ENCODE results near the gene FRMD4A. TPM values are rescaled to one million over a fixed set of nuclear protein-coding genes. Genes with fewer than 3 reads are reported as not detected.

FRMD4A gene
- total RNA-seq, 1 experiment from 2014 or later, result 7.1 TPM

DNA sequence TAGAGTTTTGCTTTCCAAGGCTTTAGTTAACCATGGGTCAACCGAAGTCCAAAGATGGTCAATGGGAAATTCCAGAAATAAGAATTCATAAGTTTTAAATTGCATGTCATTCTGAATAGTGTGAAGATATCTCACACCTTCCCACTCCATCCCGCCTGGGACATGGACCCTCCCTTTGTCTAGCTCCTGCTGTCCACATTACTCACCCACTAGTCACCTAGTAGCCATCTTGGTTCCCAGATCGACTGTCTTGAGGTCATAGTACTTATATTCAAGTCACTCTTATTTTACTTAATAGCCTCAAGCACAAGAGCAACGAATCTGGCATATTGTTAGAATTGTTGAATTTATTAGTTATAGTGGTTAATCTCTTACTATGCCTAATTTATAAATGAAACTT lies 377.4 kb downstream of the FRMD4A start:
- CTCF ChIA-PET, result no interaction called here
- BruUV-seq (replicated peaks), result no TSS peak
- H3K9ac ChIP-seq (ENCODE audit: low read length), result no peak overlapping the region
- no peaks in the 10 kb centered on the region for H4K20me1 ChIP-seq (ENCODE audit: low read length)
- no peak overlapping the region for H3K27ac ChIP-seq (ENCODE audit: low read length)
- no peak overlapping the region for H3K4me2 ChIP-seq (ENCODE audit: low read length)
- H3K79me2 ChIP-seq (ENCODE audit: low read length), result no peaks in the 10 kb centered on the region
- no peaks in the 10 kb centered on the region for H3K36me3 ChIP-seq (ENCODE audit: low read depth, low read length)
- DNase-seq, result no peak
- H3F3A ChIP-seq (ENCODE audit: low read length, unreplicated experiment), result no peaks in the 10 kb centered on the region
- no peak for TF ChIP-seq EZH2 (IDR thresholded peaks at IDR 0.05; ENCODE audit: low read length, unreplicated experiment)
- no peak for TF ChIP-seq EZH2phosphoT487 (IDR thresholded peaks at IDR 0.05; ENCODE audit: borderline replicate concordance, low read length)
- TF ChIP-seq, protein P1, sequence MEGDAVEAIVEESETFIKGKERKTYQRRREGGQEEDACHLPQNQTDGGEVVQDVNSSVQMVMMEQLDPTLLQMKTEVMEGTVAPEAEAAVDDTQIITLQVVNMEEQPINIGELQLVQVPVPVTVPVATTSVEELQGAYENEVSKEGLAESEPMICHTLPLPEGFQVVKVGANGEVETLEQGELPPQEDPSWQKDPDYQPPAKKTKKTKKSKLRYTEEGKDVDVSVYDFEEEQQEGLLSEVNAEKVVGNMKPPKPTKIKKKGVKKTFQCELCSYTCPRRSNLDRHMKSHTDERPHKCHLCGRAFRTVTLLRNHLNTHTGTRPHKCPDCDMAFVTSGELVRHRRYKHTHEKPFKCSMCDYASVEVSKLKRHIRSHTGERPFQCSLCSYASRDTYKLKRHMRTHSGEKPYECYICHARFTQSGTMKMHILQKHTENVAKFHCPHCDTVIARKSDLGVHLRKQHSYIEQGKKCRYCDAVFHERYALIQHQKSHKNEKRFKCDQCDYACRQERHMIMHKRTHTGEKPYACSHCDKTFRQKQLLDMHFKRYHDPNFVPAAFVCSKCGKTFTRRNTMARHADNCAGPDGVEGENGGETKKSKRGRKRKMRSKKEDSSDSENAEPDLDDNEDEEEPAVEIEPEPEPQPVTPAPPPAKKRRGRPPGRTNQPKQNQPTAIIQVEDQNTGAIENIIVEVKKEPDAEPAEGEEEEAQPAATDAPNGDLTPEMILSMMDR (conservative IDR thresholded peaks at IDR 0.05; ENCODE audit: low read depth, low read length), result no peak
- H3K9me3 ChIP-seq (ENCODE audit: low read length), result no peaks in the 10 kb centered on the region
- no peak overlapping the region for H2AFZ ChIP-seq (ENCODE audit: low read length)
- no peak overlapping the region for H3K4me3 ChIP-seq (ENCODE audit: low read length)
- H3K27me3 ChIP-seq (ENCODE audit: low read length), result no peaks in the 10 kb centered on the region
- no peaks in the 10 kb centered on the region; the same call in 1 of the 2 replicates for H3K4me1 ChIP-seq (ENCODE audit: insufficient read depth, low read length)
- ATAC-seq, result no peak
- H3K9me2 ChIP-seq (replicated peaks; ENCODE audit: low read length), result no peaks in the 10 kb centered on the region
- POLR2A ChIA-PET (ENCODE audit: unreplicated experiment), result no interaction called here
- intact Hi-C loops (cut with micrococcal nuclease), result no loop called here

DNA sequence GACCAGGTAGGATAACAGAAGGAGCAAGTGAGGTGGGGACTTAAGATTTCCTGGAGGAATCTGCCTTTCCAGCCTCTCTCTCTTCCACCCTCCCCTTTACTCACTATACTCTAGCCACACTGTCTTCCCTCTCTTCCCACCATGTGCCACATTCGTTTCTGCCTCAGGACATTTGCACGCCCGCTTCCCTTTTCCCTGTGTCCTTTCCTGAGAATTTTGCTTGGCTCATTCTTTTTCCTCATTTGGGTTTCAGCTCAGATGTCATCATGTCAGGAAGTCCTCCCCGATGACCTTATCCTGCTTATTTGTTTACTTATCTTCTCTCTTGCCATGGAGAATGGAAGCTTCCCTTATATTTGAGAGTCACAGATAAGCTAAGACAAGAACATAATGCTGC lies 380.2 kb downstream of the FRMD4A start:
- intact Hi-C loops (cut with micrococcal nuclease), result no loop called here
- Histone ChIP-seq H3K4me2 (ENCODE audit: low read length) (no peak overlapping the region), H2AFZ (ENCODE audit: low read length) (no peak overlapping the region), H3F3A (ENCODE audit: low read length, unreplicated experiment) (no peaks in the 10 kb centered on the region), H3K4me3 (ENCODE audit: low read length) (no peak overlapping the region), H3K9me3 (ENCODE audit: low read length) (no peaks in the 10 kb centered on the region), H3K9ac (ENCODE audit: low read length) (no peak overlapping the region), H4K20me1 (ENCODE audit: low read length) (no peaks in the 10 kb centered on the region), H3K27me3 (ENCODE audit: low read length) (no peaks in the 10 kb centered on the region), H3K9me2 (replicated peaks; ENCODE audit: low read length) (no peaks in the 10 kb centered on the region), H3K4me1 (ENCODE audit: insufficient read depth, low read length) (no peaks in the 10 kb centered on the region; the same call in 1 of the 2 replicates), H3K36me3 (ENCODE audit: low read depth, low read length) (no peaks in the 10 kb centered on the region), H3K79me2 (ENCODE audit: low read length) (no peaks in the 10 kb centered on the region), H3K27ac (ENCODE audit: low read length) (no peak overlapping the region)
- no peak for DNase-seq
- POLR2A ChIA-PET (ENCODE audit: unreplicated experiment), result no interaction called here
- CTCF ChIA-PET, result no interaction called here
- no TSS peak for BruUV-seq (replicated peaks)
- no peak for TF ChIP-seq EZH2phosphoT487 (IDR thresholded peaks at IDR 0.05; ENCODE audit: borderline replicate concordance, low read length)
- ATAC-seq, result no peak

DNA sequence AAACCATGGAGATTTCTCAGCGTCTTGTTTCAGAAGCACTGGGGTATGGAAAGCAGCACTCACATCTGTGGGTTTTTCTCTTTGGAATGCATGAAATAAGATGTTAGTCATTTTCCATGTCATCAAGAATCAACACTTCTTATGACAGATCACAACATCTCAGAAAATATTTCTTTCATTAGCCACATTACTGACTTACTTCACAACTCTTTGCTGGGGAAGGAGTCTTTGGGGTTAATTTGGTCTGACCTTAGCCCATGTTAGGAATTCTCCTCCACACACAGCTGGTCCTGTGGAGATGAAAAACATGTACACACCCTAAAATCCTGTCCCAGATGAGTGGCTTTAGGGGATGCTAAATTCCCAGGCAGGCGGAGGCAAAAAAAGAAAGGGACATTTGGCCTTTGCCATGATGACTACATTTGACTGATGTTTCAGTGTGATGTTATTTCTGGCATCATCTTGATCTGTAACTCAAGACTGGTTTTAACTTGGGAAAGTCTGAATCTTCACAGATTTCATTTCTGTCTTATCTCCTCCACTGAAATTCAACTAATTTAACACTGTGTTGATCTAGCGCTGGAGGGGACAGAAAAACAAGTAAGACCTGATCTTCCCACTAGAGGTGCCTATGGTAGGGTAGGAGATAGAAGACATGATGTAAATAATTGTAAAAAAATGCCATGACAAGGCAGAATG lies 380.7 kb downstream of the FRMD4A start:
- H3F3A ChIP-seq (ENCODE audit: low read length, unreplicated experiment), result no peaks in the 10 kb centered on the region
- no peaks in the 10 kb centered on the region for H3K36me3 ChIP-seq (ENCODE audit: low read depth, low read length)
- intact Hi-C loops (cut with micrococcal nuclease), result no loop called here
- BruUV-seq (replicated peaks), result no TSS peak
- no peak overlapping the region for H3K4me3 ChIP-seq (ENCODE audit: low read length)
- no peak overlapping the region for H2AFZ ChIP-seq (ENCODE audit: low read length)
- no peaks in the 10 kb centered on the region for H3K79me2 ChIP-seq (ENCODE audit: low read length)
- H3K27me3 ChIP-seq (ENCODE audit: low read length), result no peaks in the 10 kb centered on the region
- CTCF ChIA-PET, result no interaction called here
- no peaks in the 10 kb centered on the region; the same call in 1 of the 2 replicates for H3K4me1 ChIP-seq (ENCODE audit: insufficient read depth, low read length)
- POLR2A ChIA-PET (ENCODE audit: unreplicated experiment), result no interaction called here
- H3K4me2 ChIP-seq (ENCODE audit: low read length), result no peak overlapping the region
- no peak for TF ChIP-seq EZH2 (IDR thresholded peaks at IDR 0.05; ENCODE audit: low read length, unreplicated experiment)
- TF ChIP-seq, protein P1 (conservative IDR thresholded peaks at IDR 0.05; ENCODE audit: low read depth, low read length), result no peak
- TF ChIP-seq EZH2phosphoT487 (IDR thresholded peaks at IDR 0.05; ENCODE audit: borderline replicate concordance, low read length), result no peak
- ATAC-seq (no peak; the same call in 1 of the 2 replicates), DNase-seq (peak; percentile 22)
- no peak overlapping the region for H3K27ac ChIP-seq (ENCODE audit: low read length)
- no peaks in the 10 kb centered on the region for H3K9me2 ChIP-seq (replicated peaks; ENCODE audit: low read length)
- H4K20me1 ChIP-seq (ENCODE audit: low read length), result no peaks in the 10 kb centered on the region
- no peaks in the 10 kb centered on the region for H3K9me3 ChIP-seq (ENCODE audit: low read length)
- no peak overlapping the region for H3K9ac ChIP-seq (ENCODE audit: low read length)
